OCI-LY1 (cell line): Measurements from ENCODE around the gene SLC17A9.

Experiments
- EZH2 ChIP-seq: fragments of 200-600 bp; sonication (generic), shearing (Covaris generic); IDR thresholded peaks from 2 replicates; pipeline ENCODE4 v1.8.0; 2017; ENCODE audit warnings: borderline replicate concordance, mixed run types, mild to moderate bottlenecking, antibody characterized with exemption, low read length, moderate library complexity, mixed read lengths
- TF ChIP-seq, protein P1 (sequence below): fragments of 200-600 bp; sonication (generic), shearing (Covaris generic); IDR thresholded peaks from 2 replicates; pipeline ENCODE4 v1.5.1; 2017; ENCODE audit warnings: mild to moderate bottlenecking, antibody characterized with exemption, low read length, moderate library complexity, mixed read lengths

DNA sequence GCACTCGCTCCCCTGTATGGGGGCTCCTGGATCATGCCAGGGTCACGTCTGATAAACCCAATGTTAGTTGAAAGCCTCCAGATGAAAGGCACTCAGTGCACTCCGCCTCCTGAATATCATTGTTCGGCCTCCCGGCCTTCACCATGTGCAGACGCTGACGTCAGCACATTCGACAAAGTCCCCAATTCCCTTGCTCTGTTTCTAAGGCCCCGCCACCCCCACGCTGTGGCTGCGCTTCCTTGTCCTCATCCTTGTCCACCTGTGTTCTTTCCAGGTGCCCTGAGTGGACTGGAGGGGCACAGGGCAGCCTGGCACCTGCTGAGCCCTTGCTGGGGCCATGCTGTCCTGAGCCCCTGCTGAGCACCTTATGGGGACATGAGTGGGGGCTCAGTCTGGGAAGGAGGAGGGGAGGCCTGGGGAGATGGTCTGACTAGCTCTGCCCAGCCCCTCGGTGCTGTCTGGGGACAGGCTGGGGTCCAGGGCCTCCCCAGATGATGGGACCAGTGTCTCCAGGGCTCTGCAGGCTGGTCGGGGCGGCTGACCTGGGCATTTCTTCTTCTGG, 64.1 kb downstream of the SLC17A9 start:
- TF ChIP-seq, protein P1, sequence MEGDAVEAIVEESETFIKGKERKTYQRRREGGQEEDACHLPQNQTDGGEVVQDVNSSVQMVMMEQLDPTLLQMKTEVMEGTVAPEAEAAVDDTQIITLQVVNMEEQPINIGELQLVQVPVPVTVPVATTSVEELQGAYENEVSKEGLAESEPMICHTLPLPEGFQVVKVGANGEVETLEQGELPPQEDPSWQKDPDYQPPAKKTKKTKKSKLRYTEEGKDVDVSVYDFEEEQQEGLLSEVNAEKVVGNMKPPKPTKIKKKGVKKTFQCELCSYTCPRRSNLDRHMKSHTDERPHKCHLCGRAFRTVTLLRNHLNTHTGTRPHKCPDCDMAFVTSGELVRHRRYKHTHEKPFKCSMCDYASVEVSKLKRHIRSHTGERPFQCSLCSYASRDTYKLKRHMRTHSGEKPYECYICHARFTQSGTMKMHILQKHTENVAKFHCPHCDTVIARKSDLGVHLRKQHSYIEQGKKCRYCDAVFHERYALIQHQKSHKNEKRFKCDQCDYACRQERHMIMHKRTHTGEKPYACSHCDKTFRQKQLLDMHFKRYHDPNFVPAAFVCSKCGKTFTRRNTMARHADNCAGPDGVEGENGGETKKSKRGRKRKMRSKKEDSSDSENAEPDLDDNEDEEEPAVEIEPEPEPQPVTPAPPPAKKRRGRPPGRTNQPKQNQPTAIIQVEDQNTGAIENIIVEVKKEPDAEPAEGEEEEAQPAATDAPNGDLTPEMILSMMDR = no peak
- no peak for TF ChIP-seq EZH2
